GM18507 (cell line): Measurements from ENCODE around the gene TPCN2.

Source experiments
- DNase-seq: peaks from one replicate; pipeline ENCODE4 v3.0.0; 2011; ENCODE audit warnings: low read depth; ENCODE audit not compliant: insufficient read length; ENCODE audit errors: extremely low spot score
- FAIRE-seq: peaks from 2 replicates; lab custom pipeline; 2011; peaks lifted over from hg19 to GRCh38; lab: Jason Lieb, UNC

The TPCN2 gene

GRCh38 chr11:69102732-69103615 lies 54.2 kb downstream of the TPCN2 start:
- FAIRE-seq = no peak
- DNase-seq = no peak

GRCh38 chr11:69104212-69104855 lies 55.6 kb downstream of the TPCN2 start:
- DNase-seq (no peak), FAIRE-seq (no peak)

DNA sequence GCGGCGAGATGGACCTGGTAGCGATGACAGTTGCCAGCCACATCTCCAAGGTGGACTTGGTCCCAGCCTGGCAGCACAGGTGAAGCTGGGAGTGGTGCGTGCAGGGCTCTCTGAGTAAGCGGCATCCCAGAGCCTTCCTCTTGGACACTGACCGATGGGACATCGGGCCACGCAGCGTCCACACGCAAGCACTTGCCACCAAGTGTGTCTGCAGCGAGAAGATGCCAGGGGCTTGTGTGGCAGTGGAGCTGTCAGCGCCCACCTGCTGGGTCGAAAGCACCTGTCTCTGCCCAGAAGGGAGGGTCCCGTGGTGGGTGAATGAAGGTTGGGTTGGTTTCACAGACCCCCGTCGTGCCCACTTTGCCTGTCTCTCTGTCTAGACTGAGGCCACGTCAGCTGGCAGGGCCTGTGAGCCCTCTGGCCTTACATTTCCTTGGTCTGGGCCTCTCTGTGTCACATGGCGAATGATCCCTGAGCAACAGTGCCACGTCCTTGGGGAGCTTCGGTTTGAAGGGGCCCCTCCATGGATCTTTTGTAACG lies 56.2 kb downstream of the TPCN2 start:
- DNase-seq (no peak), FAIRE-seq (no peak)

- no peak for FAIRE-seq
- no peak for DNase-seq
Observed at GRCh38 chr11:69105461-69106030, 56.8 kb downstream of the TPCN2 start.

- no peak for FAIRE-seq
Observed at GRCh38 chr11:69106031-69106811, 57.5 kb downstream of the TPCN2 start.

DNA sequence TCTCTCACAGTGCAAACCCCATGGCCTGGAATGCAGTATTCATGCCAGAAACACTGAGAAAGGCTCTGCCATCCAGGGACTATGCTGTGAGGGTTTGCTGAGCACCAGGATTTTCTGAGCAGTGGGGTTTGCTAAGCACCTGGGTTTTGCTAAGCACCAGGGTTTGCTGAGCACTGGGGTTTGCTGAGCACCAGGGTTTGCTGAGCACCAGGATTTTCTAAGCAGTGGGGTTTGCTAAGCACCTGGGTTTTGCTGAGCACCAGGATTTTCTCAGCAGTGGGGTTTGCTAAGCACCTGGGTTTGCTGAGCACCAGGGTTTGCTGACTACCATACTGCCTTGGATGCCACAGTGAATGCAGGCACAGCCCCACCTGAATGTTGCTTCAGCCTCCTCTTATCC lies 58.7 kb downstream of the TPCN2 start:
- FAIRE-seq (no peak), DNase-seq (no peak)

More at GRCh38 chr11:69106031-69106811, 57.5 kb downstream of the TPCN2 start:
- DNase-seq = no peak

- DNase-seq = no peak
- FAIRE-seq = no peak
Observed at GRCh38 chr11:69108030-69108429, 59.3 kb downstream of the TPCN2 start.

GRCh38 chr11:69108559-69108958 lies 59.8 kb downstream of the TPCN2 start:
- FAIRE-seq (no peak), DNase-seq (no peak)

DNA sequence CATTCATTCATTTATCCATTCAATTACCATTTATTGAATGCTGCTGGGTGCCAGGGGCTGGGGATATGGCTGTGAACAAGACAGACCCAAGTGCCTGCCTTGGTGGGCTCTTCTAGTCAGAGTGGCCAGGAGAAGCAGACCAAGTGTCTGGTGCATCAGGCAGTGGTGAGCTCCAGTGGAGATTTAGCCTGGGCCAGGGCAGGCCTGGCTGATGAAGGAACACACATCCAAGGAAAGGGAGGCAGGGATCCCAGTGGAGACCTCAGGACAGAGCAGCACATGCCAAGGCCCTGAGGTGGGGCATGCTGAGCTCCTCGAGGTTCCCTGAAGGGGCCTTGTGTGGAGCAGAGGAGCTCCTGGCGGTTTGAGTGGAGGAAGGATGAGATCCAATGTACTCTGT lies 60.4 kb downstream of the TPCN2 start:
- no peak for FAIRE-seq
- no peak for DNase-seq

DNA sequence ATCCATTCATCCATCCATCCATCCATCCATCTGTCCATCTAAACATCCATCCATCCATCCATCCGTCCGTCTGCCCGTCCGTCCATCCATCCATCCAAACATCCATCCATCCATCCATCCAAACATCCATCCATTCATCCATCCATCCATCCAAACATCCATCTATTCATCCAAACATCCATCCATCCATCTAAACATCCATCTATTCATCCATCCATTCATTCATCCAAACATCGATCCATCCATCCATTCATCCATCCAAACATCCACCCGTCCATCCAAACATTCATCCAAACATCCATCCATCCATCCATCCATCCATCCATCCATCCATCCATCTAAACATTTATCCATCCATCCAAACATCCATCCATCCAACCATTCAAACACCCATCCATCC lies 61.7 kb downstream of the TPCN2 start:
- DNase-seq = no peak
- FAIRE-seq = no peak

DNA sequence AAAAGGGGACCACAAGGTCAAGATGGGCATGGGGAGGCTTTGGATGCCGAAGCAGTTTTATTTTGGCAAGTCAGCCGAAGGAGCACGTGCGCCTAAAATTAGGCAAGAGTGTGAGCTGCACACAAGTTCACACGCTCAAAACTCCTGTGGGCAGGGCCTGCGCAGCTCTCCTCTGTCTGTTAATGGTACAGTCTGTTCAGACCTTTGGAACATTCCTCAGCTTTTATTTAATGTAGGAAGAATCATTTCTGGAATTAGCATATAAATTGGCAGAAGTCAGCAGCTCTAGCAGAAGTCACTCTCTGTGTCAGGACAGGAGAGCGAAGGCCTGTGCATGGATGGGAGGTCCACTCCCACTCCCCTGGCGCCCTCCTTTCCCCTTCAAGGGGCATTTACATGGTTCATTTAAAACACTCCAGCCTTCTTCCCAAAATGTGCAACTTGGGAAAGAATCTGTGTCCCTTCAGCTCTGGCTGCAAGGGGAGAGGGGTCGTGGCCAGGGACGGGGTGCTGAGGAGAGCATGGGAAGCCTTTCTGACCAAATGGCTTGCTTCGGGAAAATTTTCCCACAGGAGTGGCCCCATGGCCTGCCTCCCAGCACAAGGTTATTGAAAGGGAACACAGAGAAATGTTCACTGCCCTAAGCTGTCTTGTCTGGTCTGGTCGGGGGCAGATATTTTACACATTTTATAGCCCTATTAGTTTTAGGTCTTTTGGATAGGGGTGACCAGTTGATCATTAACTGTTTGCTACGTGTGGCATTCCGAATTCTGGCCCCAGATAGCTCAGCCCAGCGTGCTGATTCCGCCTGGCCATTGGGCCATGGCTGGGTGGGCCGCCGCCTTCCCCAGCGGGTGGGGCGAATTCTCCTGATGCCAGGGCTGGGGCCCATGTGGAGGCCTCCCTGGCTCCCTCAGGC lies 63.2 kb downstream of the TPCN2 start:
- FAIRE-seq = no peak
- no peak for DNase-seq

- no peak for FAIRE-seq
- no peak for DNase-seq
Observed at GRCh38 chr11:69113226-69113625, 64.5 kb downstream of the TPCN2 start.

- no peak for FAIRE-seq
Observed at GRCh38 chr11:69113646-69114340, 65.1 kb downstream of the TPCN2 start.

GRCh38 chr11:69114362-69114761 lies 65.6 kb downstream of the TPCN2 start:
- DNase-seq (no peak), FAIRE-seq (no peak)

More at GRCh38 chr11:69113646-69114340, 65.1 kb downstream of the TPCN2 start:
- DNase-seq = no peak

- DNase-seq (no peak), FAIRE-seq (no peak)
Observed at GRCh38 chr11:69114811-69115523, 66.2 kb downstream of the TPCN2 start.

GRCh38 chr11:69115586-69116560 lies 67.1 kb downstream of the TPCN2 start:
- DNase-seq (no peak), FAIRE-seq (no peak)
